ENCODE measurements around the gene DIPK1B. TPM values are rescaled to one million over a fixed set of nuclear protein-coding genes. Genes with fewer than 3 reads are reported as not detected.

The DIPK1B gene
- total and polyA plus RNA-seq, 2 experiments from 2014 or later = 18.7 to 60.0 TPM

DNA sequence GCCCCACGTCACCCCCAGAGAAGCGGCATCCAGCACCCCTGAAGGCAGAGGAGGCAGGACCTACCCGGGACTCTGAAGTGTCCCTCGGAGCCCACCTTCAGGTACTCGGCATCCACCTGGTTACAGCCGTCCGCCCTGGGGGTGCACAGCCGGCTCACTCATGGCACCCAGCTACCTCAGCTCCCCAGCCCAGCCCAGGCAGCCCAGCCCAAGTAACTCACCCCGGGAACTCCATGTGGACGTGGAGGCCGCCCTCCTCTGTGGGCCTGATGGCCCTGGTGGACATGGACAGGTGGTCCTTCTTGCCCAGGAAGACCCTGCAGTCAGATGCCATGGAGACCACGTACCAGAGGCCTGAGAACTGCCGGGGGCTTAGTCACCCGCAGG lies 51.3 kb downstream of the DIPK1B start:
- Histone ChIP-seq H3F3A (replicated peaks; ENCODE audit: low read depth) (0 out of 2 replicates have a peak, but pooled peaks cover 5% of the 10 kb centered on the region), H3K4me1 (ENCODE audit: insufficient read depth) (no peaks in the 10 kb centered on the region), H2AFZ (peak overlapping the region; percentile 80; the same call in 1 of the 2 replicates), H3K4me2 (peak overlapping the region; percentile 76; the same call in 1 of the 2 replicates), H3K27me3 (ENCODE audit: insufficient read depth) (no peaks in the 10 kb centered on the region), H4K20me1 (replicated peaks; ENCODE audit: insufficient read depth) (no peaks in the 10 kb centered on the region), H3K4me3 (peak overlapping the region; percentile 51), H3K27ac (ENCODE audit: low read depth) (no peak overlapping the region), H3K36me3 (ENCODE audit: insufficient read depth) (no peaks in the 10 kb centered on the region), H3K79me2 (replicated peaks; ENCODE audit: insufficient read depth) (no peaks in the 10 kb centered on the region), H3K9me2 (ENCODE audit: insufficient read depth) (no peaks in the 10 kb centered on the region)
- TF ChIP-seq EZH2 (IDR thresholded peaks at IDR 0.05; ENCODE audit: low read depth, unreplicated experiment) (no peak), NANOG (IDR thresholded peaks at IDR 0.05; ENCODE audit: borderline replicate concordance) (no peak), ZNF331 (CRISPR knock-in tag; IDR thresholded peaks at IDR 0.05; ENCODE audit: low read depth) (no peak), ZNF114 (CRISPR knock-in tag; IDR thresholded peaks at IDR 0.05) (no peak), POLR2AphosphoS5 (IDR thresholded peaks at IDR 0.05; ENCODE audit: low read depth) (no peak)
- TF ChIP-seq, protein P1, sequence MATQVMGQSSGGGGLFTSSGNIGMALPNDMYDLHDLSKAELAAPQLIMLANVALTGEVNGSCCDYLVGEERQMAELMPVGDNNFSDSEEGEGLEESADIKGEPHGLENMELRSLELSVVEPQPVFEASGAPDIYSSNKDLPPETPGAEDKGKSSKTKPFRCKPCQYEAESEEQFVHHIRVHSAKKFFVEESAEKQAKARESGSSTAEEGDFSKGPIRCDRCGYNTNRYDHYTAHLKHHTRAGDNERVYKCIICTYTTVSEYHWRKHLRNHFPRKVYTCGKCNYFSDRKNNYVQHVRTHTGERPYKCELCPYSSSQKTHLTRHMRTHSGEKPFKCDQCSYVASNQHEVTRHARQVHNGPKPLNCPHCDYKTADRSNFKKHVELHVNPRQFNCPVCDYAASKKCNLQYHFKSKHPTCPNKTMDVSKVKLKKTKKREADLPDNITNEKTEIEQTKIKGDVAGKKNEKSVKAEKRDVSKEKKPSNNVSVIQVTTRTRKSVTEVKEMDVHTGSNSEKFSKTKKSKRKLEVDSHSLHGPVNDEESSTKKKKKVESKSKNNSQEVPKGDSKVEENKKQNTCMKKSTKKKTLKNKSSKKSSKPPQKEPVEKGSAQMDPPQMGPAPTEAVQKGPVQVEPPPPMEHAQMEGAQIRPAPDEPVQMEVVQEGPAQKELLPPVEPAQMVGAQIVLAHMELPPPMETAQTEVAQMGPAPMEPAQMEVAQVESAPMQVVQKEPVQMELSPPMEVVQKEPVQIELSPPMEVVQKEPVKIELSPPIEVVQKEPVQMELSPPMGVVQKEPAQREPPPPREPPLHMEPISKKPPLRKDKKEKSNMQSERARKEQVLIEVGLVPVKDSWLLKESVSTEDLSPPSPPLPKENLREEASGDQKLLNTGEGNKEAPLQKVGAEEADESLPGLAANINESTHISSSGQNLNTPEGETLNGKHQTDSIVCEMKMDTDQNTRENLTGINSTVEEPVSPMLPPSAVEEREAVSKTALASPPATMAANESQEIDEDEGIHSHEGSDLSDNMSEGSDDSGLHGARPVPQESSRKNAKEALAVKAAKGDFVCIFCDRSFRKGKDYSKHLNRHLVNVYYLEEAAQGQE (IDR thresholded peaks at IDR 0.05; ENCODE audit: unreplicated experiment) = no peak
- TF ChIP-seq, protein P2, sequence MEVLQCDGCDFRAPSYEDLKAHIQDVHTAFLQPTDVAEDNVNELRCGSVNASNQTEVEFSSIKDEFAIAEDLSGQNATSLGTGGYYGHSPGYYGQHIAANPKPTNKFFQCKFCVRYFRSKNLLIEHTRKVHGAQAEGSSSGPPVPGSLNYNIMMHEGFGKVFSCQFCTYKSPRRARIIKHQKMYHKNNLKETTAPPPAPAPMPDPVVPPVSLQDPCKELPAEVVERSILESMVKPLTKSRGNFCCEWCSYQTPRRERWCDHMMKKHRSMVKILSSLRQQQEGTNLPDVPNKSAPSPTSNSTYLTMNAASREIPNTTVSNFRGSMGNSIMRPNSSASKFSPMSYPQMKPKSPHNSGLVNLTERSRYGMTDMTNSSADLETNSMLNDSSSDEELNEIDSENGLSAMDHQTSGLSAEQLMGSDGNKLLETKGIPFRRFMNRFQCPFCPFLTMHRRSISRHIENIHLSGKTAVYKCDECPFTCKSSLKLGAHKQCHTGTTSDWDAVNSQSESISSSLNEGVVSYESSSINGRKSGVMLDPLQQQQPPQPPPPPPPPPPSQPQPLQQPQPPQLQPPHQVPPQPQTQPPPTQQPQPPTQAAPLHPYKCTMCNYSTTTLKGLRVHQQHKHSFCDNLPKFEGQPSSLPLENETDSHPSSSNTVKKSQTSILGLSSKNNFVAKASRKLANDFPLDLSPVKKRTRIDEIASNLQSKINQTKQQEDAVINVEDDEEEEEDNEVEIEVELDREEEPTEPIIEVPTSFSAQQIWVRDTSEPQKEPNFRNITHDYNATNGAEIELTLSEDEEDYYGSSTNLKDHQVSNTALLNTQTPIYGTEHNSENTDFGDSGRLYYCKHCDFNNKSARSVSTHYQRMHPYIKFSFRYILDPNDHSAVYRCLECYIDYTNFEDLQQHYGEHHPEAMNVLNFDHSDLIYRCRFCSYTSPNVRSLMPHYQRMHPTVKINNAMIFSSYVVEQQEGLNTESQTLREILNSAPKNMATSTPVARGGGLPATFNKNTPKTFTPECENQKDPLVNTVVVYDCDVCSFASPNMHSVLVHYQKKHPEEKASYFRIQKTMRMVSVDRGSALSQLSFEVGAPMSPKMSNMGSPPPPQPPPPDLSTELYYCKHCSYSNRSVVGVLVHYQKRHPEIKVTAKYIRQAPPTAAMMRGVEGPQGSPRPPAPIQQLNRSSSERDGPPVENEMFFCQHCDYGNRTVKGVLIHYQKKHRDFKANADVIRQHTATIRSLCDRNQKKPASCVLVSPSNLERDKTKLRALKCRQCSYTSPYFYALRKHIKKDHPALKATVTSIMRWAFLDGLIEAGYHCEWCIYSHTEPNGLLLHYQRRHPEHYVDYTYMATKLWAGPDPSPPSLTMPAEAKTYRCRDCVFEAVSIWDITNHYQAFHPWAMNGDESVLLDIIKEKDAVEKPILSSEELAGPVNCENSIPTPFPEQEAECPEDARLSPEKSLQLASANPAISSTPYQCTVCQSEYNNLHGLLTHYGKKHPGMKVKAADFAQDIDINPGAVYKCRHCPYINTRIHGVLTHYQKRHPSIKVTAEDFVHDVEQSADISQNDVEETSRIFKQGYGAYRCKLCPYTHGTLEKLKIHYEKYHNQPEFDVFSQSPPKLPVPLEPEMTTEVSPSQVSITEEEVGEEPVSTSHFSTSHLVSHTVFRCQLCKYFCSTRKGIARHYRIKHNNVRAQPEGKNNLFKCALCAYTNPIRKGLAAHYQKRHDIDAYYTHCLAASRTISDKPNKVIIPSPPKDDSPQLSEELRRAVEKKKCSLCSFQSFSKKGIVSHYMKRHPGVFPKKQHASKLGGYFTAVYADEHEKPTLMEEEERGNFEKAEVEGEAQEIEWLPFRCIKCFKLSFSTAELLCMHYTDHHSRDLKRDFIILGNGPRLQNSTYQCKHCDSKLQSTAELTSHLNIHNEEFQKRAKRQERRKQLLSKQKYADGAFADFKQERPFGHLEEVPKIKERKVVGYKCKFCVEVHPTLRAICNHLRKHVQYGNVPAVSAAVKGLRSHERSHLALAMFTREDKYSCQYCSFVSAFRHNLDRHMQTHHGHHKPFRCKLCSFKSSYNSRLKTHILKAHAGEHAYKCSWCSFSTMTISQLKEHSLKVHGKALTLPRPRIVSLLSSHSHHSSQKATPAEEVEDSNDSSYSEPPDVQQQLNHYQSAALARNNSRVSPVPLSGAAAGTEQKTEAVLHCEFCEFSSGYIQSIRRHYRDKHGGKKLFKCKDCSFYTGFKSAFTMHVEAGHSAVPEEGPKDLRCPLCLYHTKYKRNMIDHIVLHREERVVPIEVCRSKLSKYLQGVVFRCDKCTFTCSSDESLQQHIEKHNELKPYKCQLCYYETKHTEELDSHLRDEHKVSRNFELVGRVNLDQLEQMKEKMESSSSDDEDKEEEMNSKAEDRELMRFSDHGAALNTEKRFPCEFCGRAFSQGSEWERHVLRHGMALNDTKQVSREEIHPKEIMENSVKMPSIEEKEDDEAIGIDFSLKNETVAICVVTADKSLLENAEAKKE (CRISPR knock-in tag; IDR thresholded peaks at IDR 0.05) = no peak
- DNase-seq (ENCODE audit: low spot score) = no peak
- H3K27ac Mint-ChIP-seq = no peak overlapping the region
- peaks cover 8% of the 10 kb centered on the region for H3K27me3 Mint-ChIP-seq (ENCODE audit: insufficient read depth, low read depth, poor library complexity)
- no peak overlapping the region for H3K4me3 Mint-ChIP-seq
- H3K9me3 Mint-ChIP-seq = peaks cover 13% of the 10 kb centered on the region
- H3K36me3 Mint-ChIP-seq (ENCODE audit: low read depth) = peaks cover 3% of the 10 kb centered on the region; the same call in 2 of the 3 replicates
- ATAC-seq = no peak
- peaks cover 13% of the 10 kb centered on the region for H3K4me1 Mint-ChIP-seq

Measured in GM23338 (cell line).